GM18508 (cell line): ENCODE measurements around the gene KRTAP12-4.
"Not testable (repeated sequence)": the region's sequence is repeated elsewhere in the genome, so short reads cannot be mapped to it uniquely, and the experiment has no call there.

ENCODE experiments used
- ATAC-seq: cut with Tn5 transposase; IDR thresholded peaks from one replicate; pipeline ENCODE4 v1.9.1; 2021; ENCODE audit warnings: moderate number of reproducible peaks; ENCODE audit not compliant: insufficient read depth, unreplicated experiment

KRTAP12-4 gene

DNA sequence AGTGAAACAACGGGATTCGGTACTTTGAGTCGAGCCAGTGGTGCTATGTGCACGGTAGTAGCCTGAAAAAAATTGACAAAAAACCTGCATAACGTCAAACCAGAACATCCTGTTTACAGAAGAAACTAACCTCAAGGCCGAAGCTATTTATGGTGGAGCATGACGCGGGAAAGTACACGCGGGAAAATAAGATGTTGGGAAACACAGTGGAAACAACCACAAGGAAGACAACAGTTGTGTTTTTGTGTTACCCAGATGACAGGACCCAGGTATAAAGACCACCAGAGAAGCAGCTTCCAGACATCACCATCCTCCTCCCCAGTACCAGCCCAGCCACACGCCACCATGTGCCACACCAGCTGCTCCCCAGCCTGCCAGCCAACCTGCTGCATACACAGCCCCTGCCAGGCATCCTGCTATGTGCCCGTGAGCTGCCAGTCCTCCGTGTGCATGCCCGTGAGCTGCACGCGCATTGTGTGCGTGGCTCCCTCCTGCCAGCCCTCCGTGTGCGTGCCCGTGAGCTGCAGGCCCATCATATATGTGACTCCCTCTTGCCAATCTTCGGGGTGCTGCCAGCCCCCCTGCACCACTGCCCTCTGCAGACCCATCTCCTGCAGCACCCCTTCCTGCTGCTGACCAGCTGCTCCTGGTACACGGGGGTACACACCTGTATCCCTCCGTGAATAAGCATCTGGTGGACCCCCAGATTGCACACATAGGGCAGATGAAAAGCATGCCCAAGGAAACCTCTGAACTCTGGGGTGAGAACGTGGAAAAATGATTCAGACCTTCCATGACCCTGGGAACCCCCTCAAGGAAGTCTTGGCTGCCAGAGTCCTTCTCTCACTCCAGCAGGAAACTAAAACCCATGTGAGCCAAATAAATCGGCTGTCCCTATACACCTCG is 3.4 kb upstream of the KRTAP12-4 start, which contains the start of gene KRTAP12-3:
Gene KRTAP12-3, plus strand, starts transcription at position 298 of the 906 bp plus-strand sequence. Its CDS starts 48 bp downstream, at position 346.
- no peak for ATAC-seq

GRCh38 chr21:44656868-44657267 is 2.4 kb upstream of the KRTAP12-4 start:
- ATAC-seq: no peak

GRCh38 chr21:44653656-44654575 is 543 bp downstream of the KRTAP12-4 start:
- no peak for ATAC-seq

DNA sequence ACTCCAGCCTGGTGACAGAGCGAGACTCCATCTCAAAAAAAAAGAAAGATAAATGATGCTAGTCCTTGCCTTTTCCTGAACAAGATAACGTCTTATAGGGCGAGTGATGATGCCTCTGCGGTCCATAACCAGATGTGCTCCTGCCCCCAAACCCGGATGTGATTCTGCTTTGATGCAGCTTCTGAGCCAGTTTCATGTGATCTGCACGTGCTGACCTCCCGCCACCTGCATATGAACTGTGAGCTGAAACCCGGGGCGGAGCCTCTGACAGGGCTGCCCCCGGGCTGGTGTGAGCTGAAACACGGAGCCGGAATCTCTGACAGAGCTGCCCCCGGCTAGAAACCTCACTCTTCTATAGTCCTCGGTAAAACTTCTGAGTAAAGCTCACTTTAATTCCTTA is 1.3 kb downstream of the KRTAP12-4 start:
- no peak for ATAC-seq

DNA sequence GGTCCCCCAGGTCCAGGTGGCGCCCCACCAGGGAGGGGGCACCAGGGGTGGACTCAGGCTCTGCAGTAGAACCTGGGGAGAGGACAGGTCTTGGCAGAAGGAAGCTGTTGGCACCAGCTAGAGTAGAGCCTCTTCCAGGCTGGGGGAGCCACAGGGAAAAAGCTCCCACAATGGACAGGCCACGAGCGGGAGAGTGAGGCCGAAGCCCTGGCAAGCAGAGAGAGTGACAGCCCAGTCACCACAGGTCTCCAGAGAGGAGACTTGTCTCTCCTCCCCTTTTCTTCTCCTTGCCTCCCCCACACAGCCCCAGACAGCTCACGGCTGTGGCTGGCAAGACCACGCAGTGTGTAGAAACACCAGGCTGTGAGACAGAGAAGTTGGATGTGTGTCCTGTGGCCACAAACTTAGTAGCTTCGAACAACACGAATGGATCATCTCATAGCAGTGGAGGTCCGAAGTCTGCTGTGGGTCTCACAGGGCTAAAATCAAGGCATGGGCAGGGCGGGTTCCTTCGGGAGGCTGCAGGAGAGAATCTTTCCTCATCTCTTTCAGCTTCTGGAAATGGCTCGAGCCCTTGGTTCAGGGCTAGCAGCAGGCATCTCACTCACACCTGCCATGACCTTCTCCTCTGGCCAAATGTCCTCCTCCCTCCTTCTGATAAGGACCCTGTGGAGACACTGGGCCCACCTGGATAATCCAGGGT is 3.3 kb downstream of the KRTAP12-4 start:
- no peak for ATAC-seq

- ATAC-seq: no peak
Observed at GRCh38 chr21:44650265-44650972, 4.0 kb downstream of the KRTAP12-4 start.

DNA sequence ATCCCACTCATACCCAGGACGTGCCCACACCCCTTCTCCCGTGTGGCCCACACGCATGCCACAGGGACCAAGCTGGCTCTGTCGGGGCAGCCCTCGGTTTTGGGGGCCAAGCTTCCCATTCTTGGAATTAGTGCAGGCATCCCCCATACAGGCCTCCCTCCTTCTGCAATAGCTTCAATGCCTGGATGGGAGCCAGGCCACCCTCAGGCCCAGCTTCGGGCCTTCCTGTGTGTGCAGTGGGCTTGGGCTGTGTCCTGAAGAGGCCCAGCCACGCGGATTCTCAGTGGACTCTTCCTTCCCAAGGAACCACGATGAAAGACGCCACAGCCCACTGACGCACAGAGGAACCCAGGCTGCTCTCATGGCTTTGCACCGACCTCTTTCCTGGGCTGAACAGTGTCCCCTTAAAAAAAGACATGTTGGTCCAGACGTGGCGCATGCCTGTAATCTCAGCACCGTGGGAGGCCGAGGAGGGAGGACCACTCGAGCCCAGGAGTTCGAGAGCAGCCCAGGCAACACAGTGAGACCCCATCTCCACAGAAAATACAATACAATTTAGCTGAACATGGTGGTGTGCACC is 4.8 kb downstream of the KRTAP12-4 start:
- ATAC-seq: no peak

DNA sequence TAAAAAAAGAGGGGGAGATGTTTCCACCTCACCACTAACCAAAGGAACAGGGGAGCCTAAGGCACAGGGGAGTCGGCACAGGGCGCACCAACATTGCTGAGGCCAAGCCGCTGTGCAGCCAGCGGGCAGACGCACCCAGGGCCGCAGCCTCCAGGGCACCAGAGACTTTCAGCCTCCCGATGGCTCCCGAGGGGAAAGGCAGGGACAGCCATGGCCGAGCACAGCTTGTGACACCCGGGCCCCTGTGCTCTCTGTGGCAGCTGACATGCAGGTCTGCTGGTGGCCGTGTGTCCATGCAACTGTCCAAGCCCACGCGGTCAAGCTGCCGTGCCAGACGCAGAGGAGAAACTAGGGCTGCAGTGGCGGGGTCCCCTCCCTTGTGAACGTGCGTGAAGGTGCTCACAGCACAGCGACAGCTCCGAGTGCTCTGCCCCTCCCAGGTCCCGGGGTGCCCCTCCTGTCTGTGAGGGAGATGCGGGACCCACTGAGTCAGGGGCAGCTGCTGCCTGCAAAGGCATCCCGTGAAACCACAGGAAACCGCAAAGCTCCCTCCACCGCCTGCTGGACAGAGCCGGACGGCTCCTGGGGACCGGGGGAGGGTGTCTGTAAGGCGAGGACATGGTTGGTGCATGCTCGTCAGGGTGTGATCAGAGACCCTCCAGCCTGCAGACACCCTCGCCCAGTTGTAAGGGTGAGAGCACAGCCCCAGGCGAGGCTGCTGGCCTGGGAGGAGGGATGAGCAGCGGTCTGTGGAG is 5.7 kb downstream of the KRTAP12-4 start:
- no peak for ATAC-seq

- ATAC-seq: no peak
Observed at GRCh38 chr21:44647222-44647552, 7.3 kb downstream of the KRTAP12-4 start.

- ATAC-seq: not testable (repeated sequence)
Observed at GRCh38 chr21:44646366-44647221, 7.9 kb downstream of the KRTAP12-4 start, which contains the start of gene KRTAP10-11. KRTAP10-11 (plus strand) TSS chr21:44646414; CDS start chr21:44646459, 45 bp downstream.

DNA sequence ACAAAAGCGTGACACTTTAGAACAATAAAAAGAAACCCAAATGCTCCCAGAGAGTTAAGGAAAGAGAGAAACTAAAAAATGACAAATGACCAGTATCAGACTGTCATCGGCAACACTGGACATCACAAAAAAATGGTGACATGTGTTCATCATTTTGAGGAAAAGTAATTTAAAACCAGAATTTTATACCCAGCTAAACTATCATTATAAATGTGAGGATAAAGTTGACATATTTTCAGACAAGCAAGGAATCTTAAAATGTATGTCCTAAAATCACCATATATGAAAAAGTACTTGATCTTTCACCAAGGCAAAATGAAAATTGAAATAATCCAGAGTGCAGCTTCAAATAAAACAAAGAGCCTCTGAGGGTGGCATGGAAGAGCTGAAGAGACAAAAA is 9.6 kb downstream of the KRTAP12-4 start:
- no peak for ATAC-seq

DNA sequence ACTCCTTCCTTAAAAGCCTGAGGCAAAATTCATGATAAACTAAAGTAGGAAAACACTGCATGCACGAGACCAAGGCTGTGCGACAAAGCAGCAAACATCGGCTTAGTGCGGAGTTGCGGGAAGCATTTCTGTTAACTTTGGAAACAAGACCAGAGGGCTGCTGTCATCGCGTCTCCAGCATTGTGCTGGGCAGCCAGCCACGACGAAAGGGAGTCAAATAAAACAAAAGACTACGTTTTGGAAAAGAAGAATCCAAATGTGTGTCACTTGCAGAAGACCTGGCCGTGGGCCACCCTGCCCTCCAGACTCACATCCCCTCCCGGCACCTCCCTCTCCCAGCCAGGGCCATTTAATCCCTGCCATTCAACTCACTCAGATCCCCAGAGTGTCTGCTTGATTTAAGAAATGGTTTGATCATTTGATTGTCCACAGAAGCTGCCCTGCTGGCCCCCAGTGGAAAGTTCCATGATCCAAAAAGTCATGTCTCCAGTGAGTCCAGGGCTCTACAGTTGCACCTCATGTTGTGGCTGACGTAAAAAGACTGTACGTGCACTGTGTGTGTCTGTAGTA is 10.6 kb downstream of the KRTAP12-4 start:
- no peak for ATAC-seq

DNA sequence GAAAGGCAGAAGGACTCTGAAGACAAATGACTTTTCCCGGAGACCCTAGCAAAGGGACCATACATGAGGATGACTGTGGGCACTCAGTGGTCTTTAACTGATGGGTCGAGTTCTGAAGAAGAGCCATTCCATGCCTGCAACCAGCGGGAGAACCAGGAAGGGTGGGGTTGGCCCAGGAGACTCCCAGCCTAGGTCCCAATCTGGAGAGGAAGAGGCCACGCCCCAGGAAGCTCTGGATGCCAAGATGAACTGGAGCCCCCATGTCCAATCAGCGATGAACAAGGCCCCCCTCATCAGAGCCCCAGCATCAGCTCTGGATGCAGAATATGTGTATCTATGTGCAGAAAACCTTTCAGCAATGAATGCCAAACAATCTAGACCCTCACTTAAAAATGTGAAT is 13.7 kb downstream of the KRTAP12-4 start:
- ATAC-seq: no peak

DNA sequence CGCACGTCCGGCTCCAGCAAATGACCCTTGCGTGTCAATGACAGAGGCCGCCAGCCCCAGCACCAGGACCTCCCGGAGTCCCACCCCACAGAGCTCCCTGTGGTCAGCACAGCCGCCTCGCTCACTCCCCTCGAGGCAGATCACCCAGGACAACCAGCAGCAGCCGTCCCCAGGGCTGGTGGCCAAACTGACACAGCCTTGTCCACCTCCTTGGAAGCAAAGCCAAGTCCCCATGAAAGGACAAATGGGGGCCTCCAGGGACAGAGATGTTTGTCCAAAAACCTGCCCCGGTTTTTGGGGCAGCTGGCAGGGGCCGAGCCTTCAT is 15.2 kb downstream of the KRTAP12-4 start:
- no peak for ATAC-seq

- not testable (repeated sequence) for ATAC-seq
Observed at GRCh38 chr21:44638506-44639330, 15.7 kb downstream of the KRTAP12-4 start.

DNA sequence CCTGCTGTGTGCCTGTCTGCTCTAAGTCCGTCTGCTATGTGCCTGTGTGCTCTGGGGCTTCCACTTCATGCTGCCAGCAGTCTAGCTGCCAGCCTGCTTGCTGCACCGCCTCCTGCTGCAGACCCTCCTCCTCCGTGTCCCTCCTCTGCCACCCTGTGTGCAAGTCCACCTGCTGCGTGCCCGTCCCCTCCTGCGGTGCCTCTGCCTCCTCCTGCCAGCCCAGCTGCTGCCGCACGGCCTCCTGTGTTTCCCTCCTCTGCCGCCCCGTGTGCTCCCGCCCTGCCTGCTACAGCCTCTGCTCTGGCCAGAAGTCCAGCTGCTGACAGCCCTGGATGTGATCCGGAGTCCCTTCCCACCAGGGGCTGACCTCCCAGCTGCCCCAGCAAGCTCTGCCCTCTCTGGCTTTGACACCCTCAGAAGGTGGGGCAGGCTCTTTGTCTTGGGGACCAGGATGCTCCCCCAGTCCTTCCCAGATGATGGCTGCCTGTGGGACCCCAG is 16.6 kb downstream of the KRTAP12-4 start:
- not testable (repeated sequence) for ATAC-seq
